ENCODE measurements around the gene SHROOM2.
"Not testable (repeated sequence)": the region's sequence is repeated elsewhere in the genome, so short reads cannot be mapped to it uniquely, and the experiment has no call there.

SHROOM2 gene

DNA sequence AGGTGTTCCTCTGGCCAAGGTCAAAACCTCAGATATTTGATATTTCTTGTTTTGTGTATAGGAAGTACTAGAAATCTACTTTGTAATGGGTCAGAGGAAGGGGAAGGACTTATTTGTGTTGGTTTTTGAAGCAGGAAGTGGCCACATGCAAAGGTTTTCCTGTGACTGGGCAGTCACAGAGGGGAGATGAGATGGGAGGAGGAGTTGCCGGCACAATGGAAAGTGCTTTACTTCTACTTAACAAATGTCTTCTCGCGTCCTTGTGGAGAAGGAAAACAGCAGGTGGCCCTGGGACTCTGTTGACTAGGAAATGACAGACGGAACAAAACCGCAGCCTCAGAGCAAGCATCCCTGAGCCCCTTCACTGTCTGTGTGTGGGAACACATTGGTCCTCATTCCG is 46.6 kb downstream of the SHROOM2 start:
- DNase-seq (ENCODE audit: low read depth), result no peak

DNA sequence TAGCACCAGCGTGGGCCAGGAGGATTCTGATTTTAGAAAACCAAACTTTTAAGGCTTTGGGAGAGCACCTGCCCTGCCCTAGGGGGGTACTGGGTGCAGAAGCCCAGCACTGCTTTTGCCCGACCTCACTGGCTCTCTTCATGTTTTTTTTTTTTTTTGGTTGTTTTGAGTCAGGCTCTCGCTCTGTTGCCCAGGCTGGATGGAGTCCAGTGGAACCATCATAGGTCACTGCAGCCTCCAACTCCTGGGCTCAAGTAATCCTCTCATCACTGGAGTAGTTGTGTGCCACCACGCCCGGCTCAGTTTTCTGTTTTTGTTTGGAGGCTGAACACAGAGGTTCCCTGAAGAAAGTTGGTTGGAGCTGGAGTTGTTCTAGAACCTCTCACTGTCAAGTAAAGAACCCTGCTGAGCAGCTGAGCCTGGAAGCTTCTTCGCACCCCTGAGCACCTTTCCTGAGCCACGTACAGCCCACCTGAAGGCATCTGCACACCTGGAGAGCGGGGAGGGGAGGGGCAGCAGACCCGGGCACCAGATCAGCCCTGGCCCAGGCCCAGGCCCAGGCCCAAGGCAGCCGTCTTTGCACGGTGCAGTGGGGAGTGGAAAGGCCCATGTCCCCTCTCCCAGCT is 49.5 kb downstream of the SHROOM2 start:
- DNase-seq (ENCODE audit: low read depth), result no peak

GRCh38 chrX:9842541-9842940 is 56.3 kb downstream of the SHROOM2 start:
- DNase-seq (ENCODE audit: low read depth), result no peak

- DNase-seq (ENCODE audit: low read depth), result no peak
Measured at GRCh38 chrX:9844936-9845577, 58.8 kb downstream of the SHROOM2 start.

DNA sequence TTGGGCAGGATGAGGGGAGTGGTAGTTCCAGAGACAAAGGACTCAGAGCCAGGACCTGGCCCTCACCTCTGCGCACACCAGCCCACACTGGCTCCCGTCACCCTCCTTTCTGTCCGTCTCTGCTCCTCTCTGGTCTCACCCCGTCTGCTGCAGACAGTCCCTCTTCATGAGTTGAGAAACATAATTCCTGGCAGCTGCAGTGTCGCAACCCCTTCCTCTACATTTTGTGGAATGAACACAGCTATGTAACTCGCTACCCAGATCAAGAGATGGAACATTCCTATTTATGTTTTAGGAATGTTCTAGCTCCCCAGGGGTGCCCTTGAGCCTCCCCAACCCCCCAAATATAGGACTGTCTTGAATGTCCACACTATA is 59.3 kb downstream of the SHROOM2 start:
- DNase-seq (ENCODE audit: low read depth), result no peak

GRCh38 chrX:9846631-9847030 is 60.4 kb downstream of the SHROOM2 start:
- DNase-seq (ENCODE audit: low read depth), result no peak

DNA sequence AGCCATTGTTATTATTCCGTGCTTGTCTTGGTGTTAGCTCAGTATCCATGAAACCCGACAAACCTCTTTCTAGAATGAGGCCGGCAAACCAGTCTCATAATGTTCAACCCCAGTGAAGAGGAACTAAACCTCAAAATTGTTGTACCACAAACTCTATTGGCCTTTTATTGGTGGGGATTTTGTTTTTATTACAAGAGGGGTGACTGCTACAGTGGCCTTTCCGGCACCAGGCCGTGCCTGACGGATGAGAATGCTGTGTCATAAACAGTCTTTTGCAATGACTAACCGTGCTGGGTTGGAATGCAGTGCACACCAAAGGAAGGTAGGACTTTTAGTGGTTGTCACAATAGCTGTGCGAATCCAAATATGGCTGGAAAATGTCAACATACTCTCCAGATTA is 60.8 kb downstream of the SHROOM2 start:
- DNase-seq (ENCODE audit: low read depth), result no peak

- no peak for DNase-seq (ENCODE audit: low read depth)
Measured at GRCh38 chrX:9848718-9849479, 62.7 kb downstream of the SHROOM2 start.

DNA sequence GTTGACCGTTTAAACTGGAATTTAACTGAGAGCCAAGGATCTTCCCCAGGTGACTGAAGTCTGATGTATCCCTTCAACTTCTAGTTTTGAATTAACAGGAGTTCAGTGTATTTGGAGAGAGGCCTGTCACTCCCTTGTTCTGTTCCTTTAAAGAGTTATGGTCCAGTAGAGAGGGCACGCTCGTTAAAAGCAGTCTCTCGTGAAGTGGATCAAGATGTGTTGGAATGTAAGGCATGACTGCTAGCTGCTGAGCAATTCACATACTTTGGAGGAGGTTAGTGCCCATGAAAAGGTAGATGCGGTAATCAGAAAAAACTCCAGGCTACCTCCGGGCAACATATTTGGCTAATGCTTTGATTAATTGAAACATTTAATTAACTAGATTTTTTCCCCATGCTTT is 65.7 kb downstream of the SHROOM2 start:
- DNase-seq (ENCODE audit: low read depth), result no peak

- no peak for DNase-seq (ENCODE audit: low read depth)
Measured at GRCh38 chrX:9853307-9853706, 67.1 kb downstream of the SHROOM2 start.

GRCh38 chrX:9855561-9856283 is 69.5 kb downstream of the SHROOM2 start:
- DNase-seq (ENCODE audit: low read depth), result no peak

DNA sequence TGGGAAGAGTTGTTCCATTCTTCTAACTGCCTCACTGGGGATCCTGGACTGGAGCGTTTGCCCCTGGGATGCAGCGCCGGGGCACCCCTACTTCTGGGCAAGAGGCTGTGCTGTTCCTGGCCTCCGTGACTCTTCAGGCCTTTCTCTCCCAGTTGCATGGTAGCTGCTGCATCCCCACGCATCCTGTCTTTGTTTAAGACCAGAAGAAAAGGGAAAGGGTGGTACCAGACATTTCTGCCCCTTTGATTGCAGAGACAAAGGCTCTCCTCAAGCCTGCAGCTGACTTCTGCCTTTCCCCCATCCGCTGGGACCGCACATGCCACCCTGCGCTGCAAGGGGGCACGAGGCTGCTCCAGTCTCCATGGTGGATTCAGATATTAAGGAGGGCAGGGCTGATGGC is 70.4 kb downstream of the SHROOM2 start:
- DNase-seq (ENCODE audit: low read depth), result no peak

DNA sequence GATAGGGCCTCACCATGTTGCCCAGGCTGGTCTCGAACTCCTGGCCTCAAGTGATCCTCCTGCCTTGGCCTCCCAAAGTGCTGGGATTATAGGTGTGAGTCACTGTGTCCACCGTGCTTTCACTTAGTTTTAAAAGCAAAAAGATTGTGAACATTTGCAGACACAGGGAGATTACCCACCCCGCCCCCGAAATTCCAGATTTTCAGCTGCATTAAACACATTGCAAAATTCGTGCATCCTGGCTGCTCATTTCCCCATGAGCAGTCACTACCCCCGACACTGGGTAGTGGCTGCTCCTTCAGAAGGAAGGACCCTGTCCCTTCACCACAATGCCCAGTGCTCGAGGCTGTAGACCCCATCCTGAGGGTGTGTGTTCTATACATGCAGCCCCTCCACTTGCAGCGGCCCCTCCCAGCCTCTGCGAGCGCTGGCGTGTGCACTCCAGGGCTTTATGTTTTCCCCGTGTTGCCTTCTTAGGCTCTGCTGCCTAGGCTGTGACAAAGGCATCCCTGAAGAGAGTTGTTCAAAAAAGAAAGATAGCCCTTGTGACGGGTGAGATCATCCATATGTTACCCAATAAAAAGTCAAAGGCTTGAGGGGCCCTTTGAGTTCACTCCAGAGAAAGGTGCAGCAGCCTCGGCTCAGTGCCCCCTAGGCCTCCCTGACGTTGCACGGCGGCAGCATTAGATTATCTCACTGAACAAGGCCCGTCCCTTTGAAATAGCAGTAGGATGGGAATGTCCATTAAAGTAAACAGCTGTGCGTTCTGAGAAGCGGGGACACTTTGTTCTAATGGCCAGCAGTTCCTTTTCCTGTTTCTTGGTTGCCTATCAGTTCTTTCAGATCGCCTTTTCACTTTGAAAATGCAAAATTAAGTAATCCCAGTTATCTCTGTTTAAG is 71.6 kb downstream of the SHROOM2 start:
- DNase-seq (ENCODE audit: low read depth), result no peak

GRCh38 chrX:9858684-9859083 is 72.5 kb downstream of the SHROOM2 start:
- not testable (repeated sequence) for DNase-seq (ENCODE audit: low read depth)

GRCh38 chrX:9859711-9860555 is 73.7 kb downstream of the SHROOM2 start:
- DNase-seq (ENCODE audit: low read depth), result no peak

- DNase-seq (ENCODE audit: low read depth), result no peak
Measured at GRCh38 chrX:9860826-9861225, 74.6 kb downstream of the SHROOM2 start.

- no peak for DNase-seq (ENCODE audit: low read depth)
Measured at GRCh38 chrX:9861711-9862110, 75.5 kb downstream of the SHROOM2 start.

GRCh38 chrX:9862525-9862924 is 76.3 kb downstream of the SHROOM2 start:
- DNase-seq (ENCODE audit: low read depth), result no peak

DNA sequence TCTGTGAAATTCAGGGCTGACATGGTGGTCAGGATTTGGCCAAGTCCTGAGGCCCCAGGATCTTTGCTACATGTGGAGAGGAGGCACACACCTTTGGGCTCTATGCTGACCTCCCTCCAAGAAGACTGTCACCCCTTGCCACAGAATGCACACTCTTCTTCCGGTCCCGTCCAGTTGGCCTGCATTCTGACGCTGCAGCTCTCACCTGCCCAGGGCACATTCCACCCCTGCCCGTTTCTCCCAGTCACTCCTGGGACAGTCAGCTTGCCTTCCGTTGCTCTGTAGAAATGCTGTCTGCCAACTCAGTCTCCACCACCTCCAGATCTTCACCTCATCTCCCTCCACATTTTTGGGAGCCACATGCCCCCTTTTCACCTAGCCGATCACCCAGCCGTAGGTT is 76.7 kb downstream of the SHROOM2 start:
- no peak for DNase-seq (ENCODE audit: low read depth)

- no peak for DNase-seq (ENCODE audit: low read depth)
Measured at GRCh38 chrX:9864011-9864410, 77.8 kb downstream of the SHROOM2 start.
